Measurements from ENCODE around the gene FBRS. TPM values are rescaled to one million over a fixed set of nuclear protein-coding genes. Genes with fewer than 3 reads are reported as not detected.

FBRS gene
- total RNA-seq, 1 donor from 2014 or later, result 28.7 TPM

DNA sequence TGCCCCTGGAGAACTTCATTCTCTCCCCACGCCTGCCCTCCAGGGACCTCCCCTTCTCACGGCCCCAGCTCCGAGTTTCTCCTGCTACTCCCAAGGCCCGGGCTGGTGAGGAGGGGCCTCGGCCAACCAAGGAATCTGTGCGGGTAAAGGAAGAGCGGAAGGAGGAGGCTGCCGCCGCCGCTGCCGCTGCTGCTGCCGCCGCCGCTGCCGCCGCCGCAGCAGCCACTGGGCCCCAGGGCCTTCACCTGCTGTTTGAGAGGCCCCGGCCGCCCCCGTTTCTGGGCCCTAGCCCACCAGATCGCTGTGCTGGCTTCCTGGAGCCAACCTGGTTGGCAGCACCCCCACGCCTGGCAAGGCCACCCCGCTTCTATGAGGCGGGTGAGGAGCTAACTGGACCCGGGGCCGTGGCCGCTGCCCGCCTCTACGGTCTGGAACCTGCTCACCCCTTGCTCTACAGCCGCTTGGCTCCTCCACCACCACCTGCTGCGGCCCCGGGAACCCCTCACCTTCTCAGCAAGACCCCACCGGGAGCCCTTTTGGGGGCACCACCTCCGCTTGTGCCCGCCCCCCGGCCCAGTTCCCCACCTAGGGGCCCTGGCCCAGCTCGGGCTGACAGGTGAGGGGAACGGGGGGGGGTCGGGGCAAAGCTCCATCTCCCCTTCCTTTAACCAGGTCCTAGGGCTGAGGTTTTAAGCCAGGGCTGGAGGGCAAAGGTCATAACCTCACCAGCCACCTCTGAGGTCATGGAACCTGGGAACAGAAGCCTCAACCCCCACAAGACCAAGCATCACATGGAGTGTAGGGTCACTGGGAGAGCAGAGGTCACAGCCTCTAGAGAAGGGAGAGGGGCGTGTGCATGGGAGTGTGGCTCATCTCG is 11.0 kb downstream of the FBRS start:
- TF ChIP-seq POLR2AphosphoS5 (IDR thresholded peaks at IDR 0.05; ENCODE audit: insufficient read depth in 1 of 2, low read depth in 1 of 2), result no peak
- TF ChIP-seq, protein P1, sequence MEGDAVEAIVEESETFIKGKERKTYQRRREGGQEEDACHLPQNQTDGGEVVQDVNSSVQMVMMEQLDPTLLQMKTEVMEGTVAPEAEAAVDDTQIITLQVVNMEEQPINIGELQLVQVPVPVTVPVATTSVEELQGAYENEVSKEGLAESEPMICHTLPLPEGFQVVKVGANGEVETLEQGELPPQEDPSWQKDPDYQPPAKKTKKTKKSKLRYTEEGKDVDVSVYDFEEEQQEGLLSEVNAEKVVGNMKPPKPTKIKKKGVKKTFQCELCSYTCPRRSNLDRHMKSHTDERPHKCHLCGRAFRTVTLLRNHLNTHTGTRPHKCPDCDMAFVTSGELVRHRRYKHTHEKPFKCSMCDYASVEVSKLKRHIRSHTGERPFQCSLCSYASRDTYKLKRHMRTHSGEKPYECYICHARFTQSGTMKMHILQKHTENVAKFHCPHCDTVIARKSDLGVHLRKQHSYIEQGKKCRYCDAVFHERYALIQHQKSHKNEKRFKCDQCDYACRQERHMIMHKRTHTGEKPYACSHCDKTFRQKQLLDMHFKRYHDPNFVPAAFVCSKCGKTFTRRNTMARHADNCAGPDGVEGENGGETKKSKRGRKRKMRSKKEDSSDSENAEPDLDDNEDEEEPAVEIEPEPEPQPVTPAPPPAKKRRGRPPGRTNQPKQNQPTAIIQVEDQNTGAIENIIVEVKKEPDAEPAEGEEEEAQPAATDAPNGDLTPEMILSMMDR (IDR thresholded peaks at IDR 0.05), result no peak
- TF ChIP-seq POLR2A (IDR thresholded peaks at IDR 0.05), result no peak
- H3K4me1 ChIP-seq, result peaks cover 9% of the 10 kb centered on the region
- peaks cover 4 to 67% of the 10 kb centered on the region in 2 donors for H3K36me3 ChIP-seq
- intact Hi-C loops (cut with DNase I), result no loop called here
- no peaks in the 10 kb centered on the region for H3K27me3 ChIP-seq
- no peak overlapping the region for H3K27ac ChIP-seq
- H3K9me3 ChIP-seq, result no peaks in the 10 kb centered on the region
- no peak overlapping the region for H3K4me3 ChIP-seq
- no peak for DNase-seq (ENCODE audit: extremely low spot score in 2 of 2)

DNA sequence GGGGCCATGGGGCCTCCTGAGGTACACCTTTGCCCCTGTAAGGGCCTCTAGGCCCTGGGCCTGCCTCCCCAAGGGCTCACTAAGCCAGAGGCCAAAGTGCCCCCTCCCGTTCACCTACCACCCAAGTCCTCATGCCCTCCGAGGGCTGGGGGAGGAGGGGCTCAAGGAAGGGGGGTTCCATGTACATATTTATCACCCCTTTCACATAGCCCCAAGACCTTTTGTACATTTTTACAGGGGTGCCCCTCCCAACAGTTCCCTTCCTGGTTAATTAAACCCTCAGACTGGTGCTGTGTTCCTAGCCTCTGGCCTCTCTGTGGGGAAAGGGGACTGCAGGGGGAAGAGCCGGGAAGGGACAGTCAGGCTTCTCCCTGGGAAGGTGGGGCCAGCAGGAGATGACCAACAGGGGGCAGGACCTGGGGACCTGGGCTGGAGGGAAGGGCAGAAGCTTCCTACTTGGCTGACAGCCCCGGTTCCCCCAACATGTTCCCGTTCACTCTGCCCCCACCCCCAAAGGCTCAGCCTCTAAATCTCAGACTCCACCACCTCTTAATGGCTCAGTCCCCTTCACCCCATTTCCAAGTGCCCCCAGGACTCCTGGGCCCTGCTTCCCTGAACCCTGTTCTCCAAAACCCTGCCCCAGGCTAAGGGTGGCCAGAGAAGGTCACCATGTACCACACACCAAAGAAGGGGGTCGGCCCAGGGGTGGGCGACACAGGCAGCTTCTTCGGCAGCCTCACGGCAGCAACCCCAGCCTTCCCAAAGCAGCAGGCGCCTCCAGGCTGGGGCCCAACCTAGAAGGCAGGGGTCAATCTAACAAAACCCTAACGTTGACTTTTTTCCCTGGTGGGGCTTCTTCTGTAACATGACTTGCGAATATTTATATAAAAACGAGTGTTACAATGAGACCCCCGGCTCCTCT is 11.9 kb downstream of the FBRS start:
- no peaks in the 10 kb centered on the region for H3K27me3 ChIP-seq
- H3K27ac ChIP-seq, result no peak overlapping the region
- H3K9me3 ChIP-seq, result no peaks in the 10 kb centered on the region
- H3K4me1 ChIP-seq, result peaks cover under 1% of the 10 kb centered on the region
- DNase-seq (ENCODE audit: extremely low spot score in 2 of 2), result no peak
- intact Hi-C loops (cut with DNase I), result no loop called here
- peaks cover 4 to 58% of the 10 kb centered on the region in 2 donors for H3K36me3 ChIP-seq
- H3K4me3 ChIP-seq, result no peak overlapping the region
- TF ChIP-seq, protein P1 (IDR thresholded peaks at IDR 0.05), result no peak
- TF ChIP-seq POLR2A (IDR thresholded peaks at IDR 0.05), result no peak

DNA sequence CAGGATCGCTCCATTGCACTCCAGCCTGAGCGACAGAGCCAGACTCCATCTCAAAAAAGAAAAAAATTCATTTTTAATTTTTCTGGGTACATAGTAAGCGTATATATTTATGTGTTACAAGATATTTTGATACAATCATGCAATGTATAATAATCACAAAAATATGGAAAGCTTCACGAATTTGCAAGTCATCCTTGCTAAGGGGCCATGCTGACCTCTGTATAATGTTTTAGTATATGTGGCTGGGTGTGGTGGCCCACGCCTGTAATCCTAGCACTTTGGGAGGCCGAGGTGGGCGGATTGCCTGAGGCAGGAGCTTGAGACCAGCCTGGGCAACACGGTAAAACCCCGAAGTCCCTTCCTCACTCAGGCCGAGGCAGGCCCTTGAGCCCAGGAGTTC is 16.9 kb downstream of the FBRS start:
- no peaks in the 10 kb centered on the region for H3K27me3 ChIP-seq
- no peaks in the 10 kb centered on the region for H3K4me1 ChIP-seq
- no peak for DNase-seq (ENCODE audit: extremely low spot score in 2 of 2)
- peaks cover 0 to 8% of the 10 kb centered on the region in 2 donors for H3K36me3 ChIP-seq
- no peak overlapping the region for H3K4me3 ChIP-seq
- TF ChIP-seq POLR2AphosphoS5 (IDR thresholded peaks at IDR 0.05; ENCODE audit: insufficient read depth in 1 of 2, low read depth in 1 of 2), result no peak
- TF ChIP-seq POLR2A (IDR thresholded peaks at IDR 0.05), result no peak
- TF ChIP-seq, protein P1 (IDR thresholded peaks at IDR 0.05), result no peak
- H3K9me3 ChIP-seq, result no peaks in the 10 kb centered on the region
- intact Hi-C loops (cut with DNase I), result no loop called here
- no peak overlapping the region for H3K27ac ChIP-seq

DNA sequence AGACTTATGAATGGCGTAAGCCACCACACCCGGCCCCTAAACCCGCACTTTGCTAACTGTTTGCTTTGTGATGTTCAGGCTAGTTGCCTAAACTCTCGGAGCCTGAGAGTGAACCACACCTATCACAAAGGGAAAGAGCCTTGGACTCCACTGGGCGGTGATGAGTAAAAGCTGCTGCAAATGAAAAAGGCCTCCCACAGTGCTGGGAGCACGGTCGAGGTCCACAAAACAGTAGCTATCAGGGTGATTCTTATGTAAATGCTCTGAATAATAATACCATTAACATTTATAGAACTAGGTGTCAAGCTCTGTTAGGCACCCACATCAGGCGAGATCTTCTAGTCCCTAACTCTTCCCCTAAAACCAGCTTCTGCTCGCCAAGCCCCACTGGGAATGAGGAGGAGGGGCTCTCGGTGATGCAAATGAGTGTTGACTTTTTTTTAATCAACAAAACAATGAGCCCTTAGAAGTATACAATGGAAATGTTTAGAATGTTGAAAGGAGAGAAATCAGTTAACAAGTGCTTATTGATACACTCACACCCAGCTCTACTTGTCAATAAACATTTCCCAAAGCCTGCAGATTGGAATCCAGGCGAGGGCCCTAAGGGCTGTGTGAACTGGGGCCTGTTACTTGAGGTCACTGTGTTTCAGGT is 19.8 kb downstream of the FBRS start:
- Histone ChIP-seq H3K27ac (no peak overlapping the region), H3K9me3 (no peaks in the 10 kb centered on the region), H3K4me1 (no peaks in the 10 kb centered on the region), H3K4me3 (no peak overlapping the region), H3K27me3 (no peaks in the 10 kb centered on the region), H3K36me3 (no peaks in the 10 kb centered on the region)
- intact Hi-C loops (cut with DNase I), result no loop called here
- TF ChIP-seq POLR2A (IDR thresholded peaks at IDR 0.05) (no peak), POLR2AphosphoS5 (IDR thresholded peaks at IDR 0.05; ENCODE audit: insufficient read depth in 1 of 2, low read depth in 1 of 2) (no peak)
- TF ChIP-seq, protein P1 (IDR thresholded peaks at IDR 0.05), result no peak
- DNase-seq (ENCODE audit: extremely low spot score in 2 of 2), result no peak
